Esophagus muscularis mucosa (tissue), 4 donors: ENCODE results near the gene PIWIL1. TPM values are rescaled to one million over a fixed set of nuclear protein-coding genes. Genes with fewer than 3 reads are reported as not detected.

Experiments
- DNase-seq: peaks from one replicate; pipeline ENCODE4 v3.0.0-alpha.2; 2017; ENCODE audit errors: extremely low spot score
- H3K27ac ChIP-seq, 4 donors: fragments of 200-600 bp; sonication (generic); replicated peaks in 1 of 4; 1 replicate in 3 of 4; 2 replicates in 1 of 4; pipeline ENCODE4 v1.5.1; 2016 to 2019; ENCODE audit warnings: mild to moderate bottlenecking in 1 of 4
- H3K27me3 ChIP-seq, 4 donors: fragments of 200-600 bp; sonication (generic); one replicate each; pipeline versions ENCODE4 v1.5.1 to v1.6.0; 2016 to 2019
- H3K36me3 ChIP-seq, 4 donors: fragments of 200-600 bp; sonication (generic); one replicate each; pipeline ENCODE4 v1.5.1; 2016 to 2019
- H3K4me1 ChIP-seq, 4 donors: fragments of 200-600 bp; sonication (generic); one replicate each; pipeline ENCODE4 v1.5.1; 2016 to 2019
- H3K4me3 ChIP-seq, 4 donors: fragments of 200-600 bp; sonication (generic); 1 replicate in 2 of 4; 2 replicates in 2 of 4; pipeline ENCODE4 v1.5.1; 2016 to 2019; ENCODE audit warnings: mild to moderate bottlenecking in 4 of 4, moderate library complexity in 1 of 4
- H3K9me3 ChIP-seq, 4 donors: fragments of 200-600 bp; sonication (generic); 1 replicate in 3 of 4; 2 replicates in 1 of 4; pipeline ENCODE4 v1.5.1; 2016 to 2019
- EP300 ChIP-seq: sonication (generic); formaldehyde crosslinking; IDR thresholded peaks from one replicate; pipeline ENCODE4 v1.6.1; 2017; ENCODE audit warnings: antibody characterized with exemption
- POLR2A ChIP-seq: fragments of 450-650 bp; IDR thresholded peaks from one replicate; pipeline ENCODE4 v1.6.1; 2017; ENCODE audit warnings: antibody characterized with exemption, moderate library complexity, mild to moderate bottlenecking, low read depth
- POLR2AphosphoS5 ChIP-seq, 2 donors: sonication (generic); formaldehyde crosslinking; IDR thresholded peaks; one replicate each; pipeline ENCODE4 v1.6.1; 2017; ENCODE audit warnings: antibody characterized with exemption in 2 of 2
- WGBS: methylation state at CpG from one replicate; pipeline ENCODE4 v1.1.5; 2018; 5-methylcytosine and 5-hydroxymethylcytosine counted together
- intact Hi-C: fragments of 100-400 bp; cut with DNase I; formaldehyde crosslinking; loops from one replicate; pipeline ENCODE4 v1.15.1; 2023
- total RNA-seq, 4 donors: library from RNA; depleted of rRNA; stranded (reverse); fragments of >200 nt; gene quantifications; one replicate each; pipeline versions ENCODE4 v1.1.0 to v1.2.1, GENCODE V29; 2016
- TF ChIP-seq, protein P1 (sequence below), 3 experiments: fragments of 200-600 bp in 2 of 3; fragments of 450-650 bp in 1 of 3; sonication (generic) in 2 of 3; IDR thresholded peaks; one replicate each; pipeline ENCODE4 v1.5.1; 2017 to 2019; ENCODE audit warnings: antibody characterized with exemption in 3 of 3, mild to moderate bottlenecking in 2 of 3, moderate library complexity in 1 of 3

Gene PIWIL1
- total RNA-seq, 4 donors from 2014 or later, result under 0.01 TPM; not detected in 3

- no peak for TF ChIP-seq EP300
- TF ChIP-seq, protein P1, sequence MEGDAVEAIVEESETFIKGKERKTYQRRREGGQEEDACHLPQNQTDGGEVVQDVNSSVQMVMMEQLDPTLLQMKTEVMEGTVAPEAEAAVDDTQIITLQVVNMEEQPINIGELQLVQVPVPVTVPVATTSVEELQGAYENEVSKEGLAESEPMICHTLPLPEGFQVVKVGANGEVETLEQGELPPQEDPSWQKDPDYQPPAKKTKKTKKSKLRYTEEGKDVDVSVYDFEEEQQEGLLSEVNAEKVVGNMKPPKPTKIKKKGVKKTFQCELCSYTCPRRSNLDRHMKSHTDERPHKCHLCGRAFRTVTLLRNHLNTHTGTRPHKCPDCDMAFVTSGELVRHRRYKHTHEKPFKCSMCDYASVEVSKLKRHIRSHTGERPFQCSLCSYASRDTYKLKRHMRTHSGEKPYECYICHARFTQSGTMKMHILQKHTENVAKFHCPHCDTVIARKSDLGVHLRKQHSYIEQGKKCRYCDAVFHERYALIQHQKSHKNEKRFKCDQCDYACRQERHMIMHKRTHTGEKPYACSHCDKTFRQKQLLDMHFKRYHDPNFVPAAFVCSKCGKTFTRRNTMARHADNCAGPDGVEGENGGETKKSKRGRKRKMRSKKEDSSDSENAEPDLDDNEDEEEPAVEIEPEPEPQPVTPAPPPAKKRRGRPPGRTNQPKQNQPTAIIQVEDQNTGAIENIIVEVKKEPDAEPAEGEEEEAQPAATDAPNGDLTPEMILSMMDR (IDR thresholded peaks at IDR 0.05), result no peak
- no peak for TF ChIP-seq POLR2AphosphoS5 (IDR thresholded peaks at IDR 0.05)
- no peak for TF ChIP-seq POLR2A
- H3K27ac ChIP-seq, result no peak overlapping the region
- H3K4me3 ChIP-seq, result no peak overlapping the region
- 77% methylated on average over 1 of the region's 1 CpG for WGBS
- H3K9me3 ChIP-seq, result no peaks in the 10 kb centered on the region
- no peaks in the 10 kb centered on the region for H3K36me3 ChIP-seq
- no peak for DNase-seq
- H3K4me1 ChIP-seq, result no peaks in the 10 kb centered on the region
- H3K27me3 ChIP-seq, result peaks cover 0 to 26% (median 0%) of the 10 kb centered on the region in 4 donors
- intact Hi-C loops, result no loop called here
These were observed 7.6 kb downstream of the PIWIL1 start for GRCh38 chr12:130345292-130345691.

DNA sequence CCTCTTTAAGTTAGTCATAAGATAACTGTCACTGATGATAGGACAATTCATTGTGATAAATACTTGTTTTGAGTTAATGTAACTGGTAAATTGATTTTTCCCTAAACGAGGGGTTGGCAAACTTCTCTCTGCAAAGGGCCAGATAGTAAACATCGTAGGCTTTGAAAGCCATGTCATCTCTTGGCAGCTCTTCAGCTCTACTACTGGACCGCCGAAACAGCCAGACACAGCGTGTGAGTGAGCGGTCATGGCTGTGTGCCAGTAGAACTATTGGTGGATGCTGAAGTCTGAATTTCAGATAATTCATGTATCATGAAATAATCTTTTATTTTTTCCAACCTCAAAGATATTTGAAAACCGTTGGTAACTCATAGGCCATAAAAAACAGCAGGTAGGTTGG is 9.9 kb downstream of the PIWIL1 start:
- TF ChIP-seq POLR2AphosphoS5 (IDR thresholded peaks at IDR 0.05) (no peak), POLR2A (no peak), EP300 (no peak)
- TF ChIP-seq, protein P1 (IDR thresholded peaks at IDR 0.05), result no peak
- intact Hi-C loops, result no loop called here
- no peak overlapping the region for H3K27ac ChIP-seq
- H3K4me3 ChIP-seq, result no peak overlapping the region
- no peaks in the 10 kb centered on the region for H3K36me3 ChIP-seq
- no peaks in the 10 kb centered on the region for H3K9me3 ChIP-seq
- peaks cover 0 to 34% (median 0%) of the 10 kb centered on the region in 4 donors for H3K27me3 ChIP-seq
- no peaks in the 10 kb centered on the region for H3K4me1 ChIP-seq
- 42% methylated on average over 7 of the region's 7 CpGs for WGBS
- no peak for DNase-seq

DNA sequence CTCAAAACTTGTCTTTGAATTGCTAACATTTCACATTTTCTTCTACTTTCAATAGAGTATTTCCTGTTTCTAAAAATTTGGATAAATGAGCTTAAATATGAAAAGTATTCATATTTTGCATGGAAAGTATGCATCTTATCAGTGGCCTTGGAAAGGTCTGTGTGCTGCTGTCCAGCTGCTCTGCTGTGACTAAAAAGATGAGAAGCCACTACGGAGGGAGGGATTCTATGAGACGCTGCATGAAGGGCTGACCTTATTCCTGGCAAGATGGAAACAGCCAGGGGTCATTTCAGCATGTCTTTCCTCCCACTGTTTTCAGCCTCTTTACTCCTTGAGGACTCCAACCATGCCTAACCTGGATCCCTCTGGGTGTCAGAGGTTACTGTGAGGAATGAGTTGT is 13.0 kb downstream of the PIWIL1 start:
- H3K27ac ChIP-seq, result no peak overlapping the region
- TF ChIP-seq EP300, result no peak
- TF ChIP-seq POLR2A, result no peak
- no peak for TF ChIP-seq POLR2AphosphoS5 (IDR thresholded peaks at IDR 0.05)
- TF ChIP-seq, protein P1 (IDR thresholded peaks at IDR 0.05), result no peak
- no peak for DNase-seq
- no peak overlapping the region for H3K4me3 ChIP-seq
- H3K36me3 ChIP-seq, result no peaks in the 10 kb centered on the region
- no peaks in the 10 kb centered on the region for H3K4me1 ChIP-seq
- H3K9me3 ChIP-seq, result no peaks in the 10 kb centered on the region
- WGBS, result 42% methylated on average over 2 of the region's 2 CpGs
- intact Hi-C loops, result no loop called here
- peaks cover 0 to 56% (median 0%) of the 10 kb centered on the region in 4 donors for H3K27me3 ChIP-seq

DNA sequence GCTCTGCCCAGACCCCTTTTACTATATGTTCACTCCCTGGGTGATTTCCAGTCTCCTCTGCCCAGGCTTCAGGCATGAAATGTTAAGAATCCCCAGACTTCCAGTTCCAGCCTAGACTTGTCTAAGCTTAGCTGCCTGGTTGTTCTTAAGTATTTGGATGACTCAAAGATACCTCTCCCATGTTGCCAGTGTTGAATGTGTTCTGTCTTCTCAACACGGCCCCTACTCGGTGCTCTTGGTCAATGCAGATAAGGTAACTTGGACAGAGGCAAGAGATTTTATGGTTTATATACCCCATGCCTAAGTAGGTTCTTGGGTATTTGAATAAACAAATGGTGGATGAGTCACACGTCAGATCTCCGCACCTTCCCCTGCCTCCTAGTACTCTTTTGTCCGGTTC is 13.6 kb downstream of the PIWIL1 start:
- TF ChIP-seq EP300, result no peak
- TF ChIP-seq, protein P1 (IDR thresholded peaks at IDR 0.05), result no peak
- no peak for TF ChIP-seq POLR2AphosphoS5 (IDR thresholded peaks at IDR 0.05)
- no peak for TF ChIP-seq POLR2A
- no peak for DNase-seq
- Histone ChIP-seq H3K27ac (no peak overlapping the region), H3K4me1 (no peaks in the 10 kb centered on the region), H3K36me3 (no peaks in the 10 kb centered on the region), H3K27me3 (peaks cover 0 to 60% (median 0%) of the 10 kb centered on the region in 4 donors), H3K9me3 (no peaks in the 10 kb centered on the region), H3K4me3 (no peak overlapping the region)
- intact Hi-C loops, result no loop called here
- WGBS, result 87% methylated on average over 5 of the region's 5 CpGs

DNA sequence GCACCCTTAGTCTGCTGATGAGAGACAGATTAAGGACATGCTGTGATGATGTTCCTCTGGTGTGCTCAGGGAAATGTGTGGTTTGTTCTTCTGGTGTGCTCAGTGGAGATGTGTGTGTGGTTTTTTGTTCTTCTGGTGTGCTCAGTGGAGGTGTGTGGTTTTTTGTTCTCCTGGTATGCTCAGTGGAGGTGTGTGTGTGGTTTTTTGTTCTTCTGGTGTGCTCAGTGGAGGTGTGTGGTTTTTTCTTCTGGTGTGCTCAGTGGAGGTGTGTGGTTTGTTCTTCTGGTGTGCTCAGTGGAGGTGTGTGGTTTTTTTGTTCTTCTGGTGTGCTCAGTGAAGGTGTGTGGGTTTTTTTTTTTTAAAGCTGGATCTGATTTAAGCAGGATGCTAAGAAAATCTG is 15.4 kb downstream of the PIWIL1 start:
- intact Hi-C loops, result no loop called here
- no peaks in the 10 kb centered on the region for H3K9me3 ChIP-seq
- TF ChIP-seq, protein P1 (IDR thresholded peaks at IDR 0.05), result no peak
- TF ChIP-seq POLR2A (no peak), EP300 (no peak)
- no peaks in the 10 kb centered on the region for H3K4me1 ChIP-seq
- no peak for DNase-seq
- no peak overlapping the region for H3K4me3 ChIP-seq
- no peaks in the 10 kb centered on the region for H3K36me3 ChIP-seq
- no peak overlapping the region for H3K27ac ChIP-seq
- peaks cover 0 to 67% (median 0%) of the 10 kb centered on the region in 4 donors for H3K27me3 ChIP-seq
